GM18867 (cell line): Measurements from ENCODE around the gene DIS3L.
"Not testable (repeated sequence)": the region's sequence is repeated elsewhere in the genome, so short reads cannot be mapped to it uniquely, and the experiment has no call there.

Source experiments
- ATAC-seq: cut with Tn5 transposase; IDR thresholded peaks from one replicate; pipeline ENCODE4 v1.9.1; 2021; ENCODE audit warnings: mild to moderate bottlenecking, moderate library complexity; ENCODE audit not compliant: unreplicated experiment

DIS3L gene

DNA sequence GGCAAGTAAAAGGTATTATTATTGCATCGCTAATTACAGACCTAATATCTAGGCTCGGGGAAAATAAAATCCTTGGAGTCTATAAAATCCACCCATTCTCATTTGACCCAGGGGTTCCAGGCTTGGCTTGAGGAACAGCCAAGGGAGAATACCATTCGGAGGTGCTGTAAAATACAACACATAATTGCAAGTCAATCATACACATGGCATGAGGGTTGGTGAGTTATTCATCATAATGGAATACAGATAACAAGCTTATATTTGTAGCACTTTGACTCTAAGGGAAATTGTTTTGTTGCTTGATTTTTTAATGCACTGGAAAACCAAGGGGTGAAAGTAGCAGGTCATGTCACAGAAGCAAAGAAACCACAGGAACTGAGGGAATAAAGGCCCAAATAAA lies 16.8 kb upstream of the DIS3L start:
- ATAC-seq, result no peak

DNA sequence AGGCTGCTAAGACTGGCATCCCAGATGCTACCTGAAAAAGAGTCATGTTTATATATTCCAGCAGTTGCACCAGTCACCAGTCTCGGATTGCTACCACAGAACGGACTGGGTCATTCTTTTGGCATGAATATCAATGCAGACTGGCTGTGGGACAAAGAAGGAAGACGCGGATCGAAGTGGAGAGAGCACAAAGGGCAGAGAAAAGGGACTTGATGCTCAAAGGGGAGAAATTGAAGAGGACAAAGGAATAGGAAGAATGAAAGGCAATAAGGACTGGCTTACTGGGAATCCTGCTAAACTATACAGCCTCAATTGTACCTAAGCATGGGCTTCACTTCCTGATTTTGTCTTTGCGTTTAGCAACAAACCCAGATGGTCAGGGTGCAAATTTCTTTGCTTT lies 15.3 kb upstream of the DIS3L start:
- no peak for ATAC-seq

DNA sequence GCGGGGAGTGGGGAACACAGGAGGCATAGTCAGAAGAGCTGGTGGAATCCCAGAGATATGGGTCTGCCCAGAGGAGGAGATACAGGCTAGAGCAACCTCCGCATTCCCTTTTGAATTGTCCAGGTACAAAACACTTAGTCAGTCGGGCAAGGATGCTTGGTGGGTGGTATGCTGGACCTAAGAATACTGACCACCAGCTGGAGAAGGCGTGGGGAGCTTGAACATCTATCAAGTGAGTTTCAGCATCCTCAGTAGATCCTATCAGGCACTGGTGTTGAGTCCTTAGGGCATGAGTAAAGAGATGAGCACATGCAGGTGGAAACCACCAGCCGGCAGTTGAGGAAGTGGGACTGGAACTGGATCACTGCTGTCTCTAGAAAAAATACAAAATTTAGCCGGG lies 14.7 kb upstream of the DIS3L start:
- ATAC-seq, result no peak

- ATAC-seq, result no peak
Measured at GRCh38 chr15:66284271-66284670, 9.1 kb upstream of the DIS3L start.

GRCh38 chr15:66285533-66286280 lies 7.7 kb upstream of the DIS3L start:
- no peak for ATAC-seq

DNA sequence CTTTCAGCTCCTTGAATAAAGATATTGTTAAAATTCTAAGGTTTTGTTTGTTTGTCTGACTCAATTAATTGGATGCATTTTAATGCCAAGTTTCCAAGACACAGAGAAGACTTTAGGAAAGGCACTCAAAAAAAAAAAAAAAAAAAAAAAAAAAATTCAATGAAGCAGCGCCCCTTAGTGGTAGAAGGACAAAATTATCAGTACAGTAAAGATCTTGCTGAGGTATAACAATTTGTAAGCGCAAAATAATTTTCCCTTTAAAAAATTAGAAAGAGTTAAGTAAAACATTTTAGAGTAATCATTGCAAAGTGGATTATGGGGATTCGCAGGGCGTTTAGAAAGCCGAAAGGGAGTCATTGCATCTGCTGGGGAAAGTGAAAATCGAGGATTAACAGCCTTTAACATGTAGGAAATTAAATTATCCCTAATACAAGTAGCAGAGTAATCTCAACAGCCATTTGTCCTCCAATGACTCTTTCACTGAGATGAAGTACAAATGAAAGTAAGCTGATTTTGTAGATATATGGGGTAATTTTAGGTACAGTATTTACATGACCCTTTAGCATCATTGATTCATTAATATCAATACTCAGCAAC lies 5.8 kb upstream of the DIS3L start:
- ATAC-seq, result no peak

DNA sequence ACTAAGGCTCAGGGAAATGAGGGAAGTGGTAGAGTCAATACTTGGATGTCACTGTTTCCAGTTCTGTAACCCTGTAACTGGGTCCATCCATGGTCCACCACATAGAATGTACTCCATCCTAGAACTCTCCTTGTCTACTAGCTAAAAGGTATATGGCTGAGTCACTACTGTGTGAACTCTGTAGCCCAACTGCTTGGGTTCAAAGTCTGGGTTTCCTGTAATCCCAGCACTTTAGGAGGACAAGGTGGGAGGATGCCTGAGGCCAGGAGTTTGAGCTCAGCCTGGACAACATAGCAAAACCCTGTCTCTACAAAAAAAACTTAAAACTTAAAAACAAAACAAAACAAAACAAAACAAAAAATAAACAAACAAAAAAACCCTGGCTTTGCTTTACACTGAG lies 5.3 kb upstream of the DIS3L start:
- ATAC-seq, result no peak

GRCh38 chr15:66288551-66289185 lies 4.7 kb upstream of the DIS3L start:
- no peak for ATAC-seq

GRCh38 chr15:66290007-66290406 lies 3.4 kb upstream of the DIS3L start:
- ATAC-seq, result no peak

DNA sequence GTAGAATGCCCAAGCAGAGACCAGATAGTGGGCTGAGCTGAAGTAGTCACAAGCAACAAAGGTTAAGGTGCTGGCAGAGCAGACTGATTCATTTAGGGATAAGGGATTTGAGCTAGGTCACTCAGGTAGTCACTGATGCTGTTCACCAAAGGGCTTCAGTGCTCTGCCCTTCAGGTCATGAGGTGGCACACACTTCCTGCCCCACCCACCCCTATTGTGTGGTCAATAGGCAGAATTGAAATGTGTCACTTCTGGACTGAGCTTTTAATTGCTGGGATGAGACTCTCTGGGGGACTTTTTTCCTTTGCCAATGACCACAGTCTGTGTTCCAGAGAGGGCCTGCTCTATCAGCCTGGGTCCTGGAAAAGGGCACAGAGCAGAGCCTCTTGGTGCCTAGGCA lies 2.9 kb upstream of the DIS3L start:
- no peak for ATAC-seq

DNA sequence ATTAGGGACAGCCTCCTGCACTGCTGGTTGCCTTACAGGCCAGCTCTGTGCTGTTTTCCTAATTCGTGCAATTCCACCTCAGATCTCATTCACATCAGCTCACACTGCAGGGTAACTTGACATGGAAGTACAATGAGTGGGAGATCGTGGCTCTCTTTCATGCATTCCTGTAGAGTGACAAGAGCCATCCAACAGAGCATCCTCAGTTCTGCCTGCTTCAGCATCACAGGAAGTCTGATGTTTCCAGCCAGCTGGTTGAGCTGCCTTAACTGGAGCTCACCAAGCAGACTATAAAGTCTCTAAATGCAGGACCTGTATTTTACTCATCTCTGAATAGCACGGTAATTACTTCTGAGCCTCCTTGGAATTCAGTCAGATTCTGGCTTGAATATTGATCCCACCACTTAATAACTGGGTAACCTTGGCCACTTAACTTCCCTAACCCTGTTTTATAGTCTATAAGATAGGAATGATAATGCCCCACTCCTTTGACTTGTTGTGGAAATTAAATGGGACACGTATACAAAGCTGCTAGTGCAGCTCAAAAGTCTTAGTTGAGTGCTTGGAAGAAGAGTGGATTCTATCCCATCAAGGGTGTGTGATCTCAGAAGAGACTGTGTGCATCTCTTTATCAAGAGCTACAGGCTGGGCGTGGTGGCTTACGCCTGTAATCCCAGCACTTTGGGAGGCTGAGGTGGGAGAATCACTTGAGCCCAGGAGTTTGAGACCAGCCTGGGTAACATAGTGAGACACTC lies 1.4 kb upstream of the DIS3L start:
- no peak for ATAC-seq

DNA sequence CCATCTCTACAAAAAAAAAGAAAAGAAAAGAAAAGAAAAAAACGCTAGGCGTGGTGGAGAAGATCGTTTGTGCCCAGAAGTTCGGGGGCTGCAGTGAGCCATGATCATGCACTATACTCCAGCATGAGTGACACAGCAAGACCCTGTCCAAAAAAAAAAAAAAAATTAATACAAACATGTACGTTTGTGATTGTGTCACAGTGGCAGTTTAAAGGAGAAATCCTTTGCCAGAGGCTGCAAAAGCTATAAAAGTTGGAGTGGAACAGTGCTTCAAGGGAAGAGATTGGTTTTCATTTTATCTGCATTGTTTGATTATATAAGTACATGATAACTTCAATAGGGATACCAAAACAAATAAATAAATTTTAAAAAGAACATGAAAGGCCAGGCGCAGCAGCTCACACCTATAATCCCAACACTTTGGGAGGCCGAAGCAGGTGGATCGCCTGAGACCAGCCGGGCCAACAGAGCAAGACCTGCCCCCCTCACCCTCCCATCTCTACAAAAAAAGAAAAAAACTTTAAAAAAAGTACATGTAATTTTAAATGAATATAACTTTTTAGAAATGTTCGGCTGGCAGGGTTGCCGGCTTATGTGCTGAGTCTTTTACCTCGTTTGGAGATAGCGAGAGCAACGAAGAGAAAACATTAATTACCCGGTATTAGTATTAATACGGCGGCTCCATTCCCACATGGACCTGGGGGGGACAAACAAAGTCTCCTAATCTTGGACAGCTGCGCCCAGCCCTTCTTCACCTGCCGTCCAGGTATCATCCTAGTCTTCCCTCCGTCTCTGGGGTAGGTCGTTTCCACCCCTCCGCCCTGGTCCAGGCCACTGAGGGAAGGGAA lies 573 bp upstream of the DIS3L start:
- no peak for ATAC-seq

- peak; percentile 21 for ATAC-seq
Measured at GRCh38 chr15:66294157-66294931, 976 bp downstream of the DIS3L start.

DNA sequence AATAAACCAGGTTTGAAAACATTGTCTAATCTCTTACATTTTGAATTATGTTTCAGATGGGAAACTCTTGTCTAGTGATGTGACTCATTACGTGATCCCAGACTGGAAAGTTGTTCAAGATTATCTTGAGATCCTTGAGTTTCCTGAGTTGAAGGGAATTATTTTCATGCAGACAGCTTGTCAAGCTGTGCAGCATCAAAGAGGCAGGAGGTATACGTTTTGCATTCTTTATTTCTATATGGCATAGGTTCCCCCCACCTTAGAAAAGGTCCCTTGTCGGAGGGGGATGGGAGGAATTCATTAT lies 1.5 kb downstream of the DIS3L start:
- ATAC-seq, result no peak

DNA sequence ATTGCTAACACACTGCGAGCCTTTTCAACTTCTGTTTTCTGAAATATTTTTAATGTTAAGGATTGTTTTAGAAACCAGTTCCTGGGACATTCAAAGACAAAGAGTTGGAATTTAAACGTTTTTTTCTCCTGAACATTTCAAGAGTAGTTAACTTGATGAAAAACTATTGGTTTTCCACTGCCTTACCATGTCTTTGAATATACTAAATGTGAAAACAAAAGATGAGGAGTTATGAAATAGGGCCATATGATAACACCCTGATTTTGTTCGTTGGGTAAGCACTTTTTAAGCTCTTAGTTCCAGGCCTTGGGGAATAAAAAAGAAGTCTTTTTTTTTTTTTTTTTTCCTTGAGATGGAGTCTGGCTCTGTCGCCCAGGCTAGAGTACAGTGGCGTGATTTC lies 2.8 kb downstream of the DIS3L start:
- ATAC-seq, result no peak

- no peak for ATAC-seq
Measured at GRCh38 chr15:66298803-66299251, 5.5 kb downstream of the DIS3L start.

- no peak for ATAC-seq
Measured at GRCh38 chr15:66302489-66303278, 9.3 kb downstream of the DIS3L start.

GRCh38 chr15:66304425-66304824 lies 11.1 kb downstream of the DIS3L start:
- ATAC-seq, result not testable (repeated sequence)

GRCh38 chr15:66306381-66306780 lies 13.0 kb downstream of the DIS3L start:
- ATAC-seq, result no peak
